Spinal cord (tissue), 10 donors: ENCODE results near the gene ZNF597. TPM values are rescaled to one million over a fixed set of nuclear protein-coding genes. Genes with fewer than 3 reads are reported as not detected.
A peak's percentile ranks its signal among the peaks of the same experiment; 100 is the strongest.

ENCODE experiments used
- DNase-seq, 6 donors: peaks; one replicate each; pipeline versions ENCODE4 v3.0.0 to v3.0.0-alpha.2; 2013 to 2015; ENCODE audit warnings: low spot score in 6 of 6, low read depth in 4 of 6
- H3K27ac ChIP-seq: one replicate; pipeline ENCODE4 v1.5.1; 2013; ENCODE audit warnings: low read depth, low read length, control low read depth
- H3K27me3 ChIP-seq: one replicate; pipeline ENCODE4 v1.6.1; 2013; ENCODE audit warnings: low read length; ENCODE audit not compliant: control insufficient read depth, insufficient read depth
- H3K36me3 ChIP-seq: one replicate; pipeline ENCODE4 v1.6.1; 2013; ENCODE audit warnings: low read length; ENCODE audit not compliant: control insufficient read depth, insufficient read depth
- H3K4me1 ChIP-seq: one replicate; pipeline ENCODE4 v1.6.1; 2013; ENCODE audit warnings: low read length; ENCODE audit not compliant: control insufficient read depth, insufficient read depth
- H3K4me3 ChIP-seq: one replicate; pipeline ENCODE4 v1.5.1; 2013; ENCODE audit warnings: low read depth, low read length, control low read depth
- H3K9me3 ChIP-seq: one replicate; pipeline ENCODE4 v1.6.1; 2013; ENCODE audit warnings: low read length; ENCODE audit not compliant: control insufficient read depth, insufficient read depth
- WGBS: methylation state at CpG from one replicate; pipeline ENCODE4 v1.1.5; 2013; ENCODE audit warnings: missing lambda C conversion rate; ENCODE audit not compliant: insufficient coverage; 5-methylcytosine and 5-hydroxymethylcytosine counted together
- long read RNA-seq, 4 donors: transcript quantifications; one replicate each; lab custom pipeline, GENCODE V29; 2026
- polyA plus RNA-seq, 2 donors: library from polyadenylated mRNA; unstranded; fragments of 120-200 nt; gene quantifications; one replicate each; pipeline ENCODE4 v1.2.1, GENCODE V29; 2013; ENCODE audit not compliant: insufficient read length in 2 of 2
- total RNA-seq, 2 donors: library from RNA; depleted of rRNA in 1 of 2; stranded (reverse); fragments of 120-200 nt in 1 of 2; fragments of >200 nt in 1 of 2; gene quantifications; one replicate each; pipeline versions ENCODE4 v1.2.3 to v1.2.4, GENCODE V29; 2013 to 2014
- donor health status: healthy.

The ZNF597 gene
- total RNA-seq = 1 to 10 TPM; 4.2 to 5.0 TPM
- 1 to 10 TPM; 3.3 TPM for polyA plus RNA-seq
- long read RNA-seq, donor 1, full-length matches to known transcripts = 3 of 46 reads
- long read RNA-seq, donor 1, partial matches to known transcripts = 5 of 46 reads
- long read RNA-seq, donor 1, other reads (novel, unspliced or antisense) = 38 of 46 reads
- long read RNA-seq, donor 2 = 0 reads
- long read RNA-seq, donor 3, full-length matches to known transcripts = 1 of 32 reads
- long read RNA-seq, donor 3, partial matches to known transcripts = 10 of 32 reads
- long read RNA-seq, donor 3, other reads (novel, unspliced or antisense) = 21 of 32 reads
- long read RNA-seq, donor 4, full-length matches to known transcripts = 3 of 3 reads
- long read RNA-seq, donor 4, partial matches to known transcripts = 0 of 3 reads
- long read RNA-seq, donor 4, other reads (novel, unspliced or antisense) = 0 of 3 reads

GRCh38 chr16:3443108-3444031 is at the start of gene ZNF597, which contains the start of gene NAA60:
Gene ZNF597, minus strand, starts transcription at chr16:3443504. Its CDS starts 351 bp downstream, at chr16:3443153.
Gene NAA60, plus strand, starts transcription at chr16:3443680. Its CDS starts 32,548 bp downstream, at chr16:3476228.
- Histone ChIP-seq H3K36me3 (peaks cover 11% of the 10 kb centered on the region), H3K4me1 (peaks cover 3% of the 10 kb centered on the region), H3K27me3 (no peaks in the 10 kb centered on the region), H3K9me3 (peaks cover 5% of the 10 kb centered on the region), H3K27ac (peak within 1 kb of the TSS; percentile 72), H3K4me3 (peak within 1 kb of the TSS; percentile 64)
- WGBS = 43% methylated on average over 60 of the region's 61 CpGs
- peak in 5 of 6 donors; percentile 71 to 98 (median 89) for DNase-seq

- 93% methylated on average over 7 of the region's 10 CpGs for WGBS
- DNase-seq = no peak
- Histone ChIP-seq H3K4me3 (no peak overlapping the region), H3K27ac (no peak overlapping the region), H3K4me1 (peaks cover 5% of the 10 kb centered on the region), H3K9me3 (no peaks in the 10 kb centered on the region), H3K36me3 (peaks cover 16% of the 10 kb centered on the region), H3K27me3 (no peaks in the 10 kb centered on the region)
These were observed 49.1 kb upstream of the ZNF597 start for GRCh38 chr16:3492356-3492755.

- Histone ChIP-seq H3K36me3 (peaks cover 29% of the 10 kb centered on the region), H3K4me3 (no peak overlapping the region), H3K27me3 (no peaks in the 10 kb centered on the region), H3K9me3 (no peaks in the 10 kb centered on the region), H3K27ac (no peak overlapping the region), H3K4me1 (peaks cover 5% of the 10 kb centered on the region)
- WGBS = 73% methylated on average over 13 of the region's 17 CpGs
- no peak for DNase-seq
These were observed 47.8 kb upstream of the ZNF597 start for GRCh38 chr16:3490911-3491629.

GRCh38 chr16:3488801-3489200 is 45.5 kb upstream of the ZNF597 start:
- WGBS = 0% methylated on average over 1 of the region's 13 CpGs
- H3K27ac ChIP-seq = no peak overlapping the region
- no peaks in the 10 kb centered on the region for H3K9me3 ChIP-seq
- DNase-seq = no peak
- peaks cover 51% of the 10 kb centered on the region for H3K36me3 ChIP-seq
- H3K4me1 ChIP-seq = peaks cover 5% of the 10 kb centered on the region
- no peak overlapping the region for H3K4me3 ChIP-seq
- no peaks in the 10 kb centered on the region for H3K27me3 ChIP-seq

GRCh38 chr16:3487521-3488410 is 44.5 kb upstream of the ZNF597 start:
- H3K9me3 ChIP-seq = no peaks in the 10 kb centered on the region
- H3K36me3 ChIP-seq = peaks cover 61% of the 10 kb centered on the region
- no peak for DNase-seq
- H3K4me1 ChIP-seq = no peaks in the 10 kb centered on the region
- 93% methylated on average over 23 of the region's 24 CpGs for WGBS
- no peak overlapping the region for H3K27ac ChIP-seq
- no peaks in the 10 kb centered on the region for H3K27me3 ChIP-seq
- no peak overlapping the region for H3K4me3 ChIP-seq

GRCh38 chr16:3486506-3487215 is 43.4 kb upstream of the ZNF597 start:
- no peak for DNase-seq
- H3K27ac ChIP-seq = no peak overlapping the region
- no peak overlapping the region for H3K4me3 ChIP-seq
- 84% methylated on average over 24 of the region's 24 CpGs for WGBS
- H3K9me3 ChIP-seq = no peaks in the 10 kb centered on the region
- H3K36me3 ChIP-seq = peaks cover 72% of the 10 kb centered on the region
- no peaks in the 10 kb centered on the region for H3K27me3 ChIP-seq
- H3K4me1 ChIP-seq = no peaks in the 10 kb centered on the region

- Histone ChIP-seq H3K27me3 (no peaks in the 10 kb centered on the region), H3K27ac (no peak overlapping the region), H3K4me3 (no peak overlapping the region), H3K9me3 (no peaks in the 10 kb centered on the region), H3K36me3 (peaks cover 79% of the 10 kb centered on the region), H3K4me1 (no peaks in the 10 kb centered on the region)
- DNase-seq = no peak
- WGBS = 87% methylated on average over 16 of the region's 20 CpGs
These were observed 42.7 kb upstream of the ZNF597 start for GRCh38 chr16:3485821-3486505.
